ENCODE results near the gene TMEM100. TPM values are rescaled to one million over a fixed set of nuclear protein-coding genes. Genes with fewer than 3 reads are reported as not detected.

Gene TMEM100
- total and polyA plus RNA-seq, 2 of the 8 experiments (the other 6 are each of a cell fraction or from before 2014, with no cell fraction given): 0.36 to 0.48 TPM

DNA sequence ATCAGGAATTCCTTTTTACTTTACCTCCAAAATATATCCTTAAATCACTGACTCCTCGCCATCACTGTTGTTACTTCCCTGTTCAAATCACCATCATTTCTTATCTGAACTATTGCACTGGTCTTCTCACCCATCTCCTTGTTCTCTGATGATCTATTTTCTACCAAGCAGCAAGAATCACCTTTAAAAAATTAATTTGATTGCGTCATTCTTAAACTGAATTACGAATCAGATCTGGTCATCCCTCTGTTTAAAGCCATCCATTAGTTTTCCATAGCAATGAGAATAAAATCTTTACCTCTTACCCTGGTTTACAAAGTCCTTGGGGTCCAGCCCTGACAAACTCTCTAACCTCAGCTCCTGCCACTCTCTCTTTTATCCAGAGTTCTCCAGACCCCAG lies 42.8 kb upstream of the TMEM100 start:
- Histone ChIP-seq H3K79me1 (ENCODE audit: low read depth, low read length) (no peaks in the 10 kb centered on the region), H3K18ac (ENCODE audit: extremely low read depth, low read length) (no peak overlapping the region), H4K5ac (ENCODE audit: insufficient read length, low read depth, low read length) (no peak overlapping the region), H2BK12ac (ENCODE audit: low read depth, low read length) (no peak overlapping the region), H3K4ac (replicated peaks; ENCODE audit: insufficient read length, low read depth, low read length) (no peak overlapping the region), H2BK20ac (ENCODE audit: low read length) (no peak overlapping the region), H3K27me3 (replicated peaks in 1 of 4; ENCODE audit: control insufficient read depth in 3 of 4, extremely low read depth in 1 of 4, insufficient read depth in 3 of 4, low read length in 3 of 4) (no peaks in the 10 kb centered on the region), H4K20me1 (replicated peaks in 1 of 2; ENCODE audit: control insufficient read depth in 1 of 2, insufficient read depth in 2 of 2, low read length in 2 of 2) (no peaks in the 10 kb centered on the region), H2AK5ac (ENCODE audit: low read depth, low read length) (no peak overlapping the region), H2BK15ac (ENCODE audit: low read length) (no peak overlapping the region), H4K8ac (ENCODE audit: extremely low read depth, insufficient read depth, low read length) (no peak overlapping the region), H2AFZ (ENCODE audit: low read length) (no peak overlapping the region), H3K9me3 (ENCODE audit: insufficient read depth in 2 of 2, low read depth in 1 of 2, low read length in 1 of 2) (no peaks in the 10 kb centered on the region), H3K9ac (replicated peaks in 1 of 4; ENCODE audit: extremely low read depth in 1 of 4, low read depth in 3 of 4, low read length in 3 of 4) (no peak overlapping the region), H3K23me2 (ENCODE audit: low read depth, low read length) (no peaks in the 10 kb centered on the region), H3K4me2 (ENCODE audit: insufficient read depth in 1 of 2, low read depth in 2 of 2, low read length in 2 of 2) (no peak overlapping the region), H3K14ac (ENCODE audit: insufficient read length) (no peak overlapping the region), H3K27ac (ENCODE audit: low read depth, low read length) (no peak overlapping the region), H2BK5ac (ENCODE audit: low read depth, low read length) (no peak overlapping the region), H3K23ac (ENCODE audit: insufficient read length) (no peak overlapping the region), H3K36me3 (ENCODE audit: control insufficient read depth in 2 of 4, insufficient read depth in 4 of 4, low read length in 3 of 4) (no peaks in the 10 kb centered on the region), H4K91ac (replicated peaks; ENCODE audit: insufficient read length, low read length) (no peak overlapping the region), H3K4me1 (replicated peaks in 1 of 4; ENCODE audit: control insufficient read depth in 3 of 4, insufficient read depth in 4 of 4, low read length in 3 of 4) (no peaks in the 10 kb centered on the region; a peak in 1 of 7 replicates), H3K79me2 (ENCODE audit: control insufficient read depth in 1 of 2, insufficient read depth in 2 of 2, low read length in 2 of 2) (no peaks in the 10 kb centered on the region), H3K56ac (replicated peaks; ENCODE audit: insufficient read length, low read depth, low read length) (no peak overlapping the region), H3K4me3 (ENCODE audit: extremely low read depth in 1 of 4, insufficient read depth in 2 of 4, low read depth in 3 of 4, low read length in 4 of 4) (no peak overlapping the region), H2BK120ac (replicated peaks; ENCODE audit: low read depth, low read length) (no peak overlapping the region)
- ChIA-PET CTCF (ENCODE audit: partially characterized antibody) (interaction anchor here (1.1 to 1.4 kb wide), 2 partner anchors 215 to 238 kb away, joined by 3 read pairs; no protein-coding TSS in a partner anchor), POLR2A (ENCODE audit: partially characterized antibody) (no interaction called here)
- no peak for FAIRE-seq
- WGBS, 2 experiments (ENCODE audit: extremely low coverage in 1 of 2, insufficient coverage in 1 of 2, insufficient read length in 1 of 2, insufficient replicate concordance in 2 of 2, low coverage in 1 of 2, low lambda C conversion rate in 2 of 2, missing lambda C conversion rate in 1 of 2): 80% methylated on average over 3 of the region's 3 CpGs; no CpG with 5 or more reads in 1 of the 2 experiments
- no peak for DNase-seq (ENCODE audit: low read depth in 1 of 2, low spot score in 2 of 2)
- TF ChIP-seq SP1 (IDR thresholded peaks at IDR 0.05; ENCODE audit: low read depth, low read length) (no peak), HDAC2 (IDR thresholded peaks at IDR 0.05; ENCODE audit: borderline replicate concordance in 1 of 2, low read depth in 2 of 2, low read length in 2 of 2) (no peak), BACH1 (IDR thresholded peaks at IDR 0.05; ENCODE audit: low read length) (no peak), CHD1 (IDR thresholded peaks at IDR 0.05; ENCODE audit: low read depth, low read length) (no peak), RXRA (IDR thresholded peaks at IDR 0.05; ENCODE audit: insufficient read depth, low read depth, low read length) (no peak), RFX5 (IDR thresholded peaks at IDR 0.05; ENCODE audit: borderline replicate concordance, low read depth, low read length) (no peak), USF2 (IDR thresholded peaks at IDR 0.05; ENCODE audit: low read length) (no peak), SIX5 (IDR thresholded peaks at IDR 0.05; ENCODE audit: low read depth, low read length) (no peak), EP300 (IDR thresholded peaks at IDR 0.05; ENCODE audit: borderline replicate concordance in 1 of 2, low read depth in 2 of 2, low read length in 2 of 2) (no peak), TEAD4 (IDR thresholded peaks at IDR 0.05; ENCODE audit: low read depth, low read length) (no peak), ZNF274 (IDR thresholded peaks at IDR 0.05; ENCODE audit: borderline replicate concordance, extremely low read depth, low read length) (no peak), TCF12 (IDR thresholded peaks at IDR 0.05; ENCODE audit: low read depth, low read length) (no peak), RBBP5 (IDR thresholded peaks at IDR 0.05; ENCODE audit: borderline replicate concordance, low read depth, low read length) (no peak), SAP30 (IDR thresholded peaks at IDR 0.05; ENCODE audit: insufficient read depth, insufficient replicate concordance, low read length) (no peak)

All from H1 (cell line).